Measurements from ENCODE around the gene MYO5B.

DNA sequence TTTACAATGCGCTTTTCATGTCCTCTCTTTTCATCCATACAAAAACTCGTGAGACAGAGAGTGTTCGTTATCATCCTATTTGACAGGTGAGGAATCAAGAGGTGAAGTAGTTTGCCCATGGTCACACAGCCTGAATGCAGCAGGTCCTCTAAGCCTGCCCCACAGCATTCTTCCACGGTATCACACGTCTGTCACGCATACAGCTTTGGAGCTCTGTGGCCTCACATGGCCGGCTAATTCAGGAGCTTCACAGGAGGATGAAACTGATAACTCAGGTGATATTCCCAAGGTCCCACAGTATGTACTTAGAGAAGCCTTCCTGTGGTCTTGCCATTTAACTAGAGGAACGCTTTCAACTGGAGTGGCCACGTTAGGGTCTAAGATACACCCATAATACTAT is 59.0 kb downstream of the MYO5B start:
- TF ChIP-seq, protein P1, sequence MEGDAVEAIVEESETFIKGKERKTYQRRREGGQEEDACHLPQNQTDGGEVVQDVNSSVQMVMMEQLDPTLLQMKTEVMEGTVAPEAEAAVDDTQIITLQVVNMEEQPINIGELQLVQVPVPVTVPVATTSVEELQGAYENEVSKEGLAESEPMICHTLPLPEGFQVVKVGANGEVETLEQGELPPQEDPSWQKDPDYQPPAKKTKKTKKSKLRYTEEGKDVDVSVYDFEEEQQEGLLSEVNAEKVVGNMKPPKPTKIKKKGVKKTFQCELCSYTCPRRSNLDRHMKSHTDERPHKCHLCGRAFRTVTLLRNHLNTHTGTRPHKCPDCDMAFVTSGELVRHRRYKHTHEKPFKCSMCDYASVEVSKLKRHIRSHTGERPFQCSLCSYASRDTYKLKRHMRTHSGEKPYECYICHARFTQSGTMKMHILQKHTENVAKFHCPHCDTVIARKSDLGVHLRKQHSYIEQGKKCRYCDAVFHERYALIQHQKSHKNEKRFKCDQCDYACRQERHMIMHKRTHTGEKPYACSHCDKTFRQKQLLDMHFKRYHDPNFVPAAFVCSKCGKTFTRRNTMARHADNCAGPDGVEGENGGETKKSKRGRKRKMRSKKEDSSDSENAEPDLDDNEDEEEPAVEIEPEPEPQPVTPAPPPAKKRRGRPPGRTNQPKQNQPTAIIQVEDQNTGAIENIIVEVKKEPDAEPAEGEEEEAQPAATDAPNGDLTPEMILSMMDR (conservative IDR thresholded peaks at IDR 0.05 in 1 of 2, IDR thresholded peaks at IDR 0.05 in 1 of 2; ENCODE audit: extremely low read depth in 1 of 2, insufficient read depth in 1 of 2, low read depth in 1 of 2, low read length in 2 of 2): no peak
- no peak for TF ChIP-seq EZH2 (IDR thresholded peaks at IDR 0.05; ENCODE audit: borderline replicate concordance, low read length)

All from mammary epithelial cell (primary cell).